Measurements from ENCODE around the gene DAP.
A peak's percentile ranks its signal among the peaks of the same experiment; 100 is the strongest.

The DAP gene

GRCh38 chr5:10750909-10751308 lies 10.1 kb downstream of the DAP start:
- peaks cover 89% of the 10 kb centered on the region for H3K36me3 ChIP-seq
- peak overlapping the region; percentile 38; the same call in 1 of the 2 replicates for H3K9ac ChIP-seq

DNA sequence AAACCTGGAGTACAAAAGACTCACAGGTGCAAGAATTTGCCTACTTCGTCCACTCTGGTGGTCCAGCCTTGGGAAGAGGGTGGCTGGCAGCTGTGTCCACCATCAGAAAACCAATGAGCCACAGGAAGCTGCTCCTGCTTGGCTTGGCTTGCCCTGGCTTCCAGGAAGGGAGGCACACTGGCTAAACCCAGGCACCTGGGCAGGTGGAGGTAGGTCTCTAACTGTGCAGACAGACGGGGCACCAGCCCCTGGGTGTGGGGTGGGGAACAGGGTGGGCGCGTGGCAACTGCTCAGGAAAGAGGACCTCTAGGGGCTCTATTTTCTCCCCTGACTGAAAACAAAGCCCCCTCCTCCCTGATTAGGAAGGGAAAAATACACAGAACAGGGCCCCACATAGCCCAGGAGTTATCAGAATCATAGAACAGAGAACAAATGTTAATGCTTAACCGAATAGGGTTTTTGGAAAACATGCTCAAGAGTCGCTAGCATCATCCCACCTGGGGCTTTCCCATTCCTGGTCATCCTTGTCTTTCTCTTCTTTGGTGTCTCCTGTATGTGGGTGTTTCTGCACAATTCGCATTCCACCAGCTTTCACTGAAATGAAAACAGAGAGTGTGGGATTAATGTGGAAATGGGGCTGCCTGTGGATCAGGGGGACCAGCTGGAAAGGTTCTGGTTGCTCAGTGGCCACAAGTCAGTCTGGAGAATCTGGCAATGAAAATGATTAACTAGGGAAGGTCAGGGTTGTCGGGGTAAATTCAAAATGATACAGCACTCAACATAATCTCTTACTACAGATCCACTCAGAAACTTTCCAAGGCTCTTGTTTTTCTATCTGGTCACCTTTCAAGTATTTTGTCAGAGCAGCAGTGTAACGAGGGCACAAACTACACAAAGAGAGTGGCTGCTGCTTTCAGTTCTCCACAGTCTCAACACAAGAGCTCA lies 13.1 kb downstream of the DAP start:
- no peak overlapping the region for H3K4me3 ChIP-seq
- H3K4me1 ChIP-seq, result peaks cover 12% of the 10 kb centered on the region
- H4K20me1 ChIP-seq, result peaks cover 66% of the 10 kb centered on the region
- no peak for TF ChIP-seq Cebpa-rat (IDR thresholded peaks at IDR 0.05)
- H3K9me3 ChIP-seq, result no peaks in the 10 kb centered on the region
- H3K36me3 ChIP-seq, result peaks cover 89% of the 10 kb centered on the region
- H3K4me2 ChIP-seq, result no peak overlapping the region
- H3K27me3 ChIP-seq, result no peaks in the 10 kb centered on the region
- H3K27ac ChIP-seq, result no peak overlapping the region
- no peak overlapping the region for H3K9ac ChIP-seq

More at GRCh38 chr5:10750909-10751308, 10.1 kb downstream of the DAP start:
- no peak for TF ChIP-seq Cebpa-rat (IDR thresholded peaks at IDR 0.05)
- H3K4me1 ChIP-seq, result peaks cover 14% of the 10 kb centered on the region
- 0 out of 2 replicates have a peak overlapping the region, but pooled peaks have one; percentile 24 for H3K4me2 ChIP-seq
- H3K27me3 ChIP-seq, result no peaks in the 10 kb centered on the region
- peaks cover 95% of the 10 kb centered on the region for H4K20me1 ChIP-seq
- no peak overlapping the region for H3K27ac ChIP-seq
- H3K9me3 ChIP-seq, result no peaks in the 10 kb centered on the region
- no peak overlapping the region for H3K4me3 ChIP-seq

DNA sequence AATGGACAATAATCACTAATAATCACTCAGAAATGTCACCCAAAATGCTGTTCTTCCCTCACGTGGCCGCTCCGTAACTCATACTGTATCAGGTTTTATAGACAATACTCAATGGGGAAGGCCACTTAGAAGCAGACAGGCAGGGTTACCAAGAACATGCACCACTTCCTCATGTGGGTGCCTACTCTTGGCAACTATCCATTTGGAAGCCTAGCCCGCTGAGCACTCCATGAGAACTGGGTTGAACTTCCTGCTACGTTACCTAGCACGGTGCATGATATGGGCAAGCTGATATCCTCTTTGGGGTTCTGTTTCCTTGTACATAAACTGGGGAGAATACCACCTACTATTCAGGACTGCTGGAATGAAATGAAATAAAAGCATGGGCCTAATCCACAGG lies 14.3 kb downstream of the DAP start:
- no peak for TF ChIP-seq Cebpa-rat (IDR thresholded peaks at IDR 0.05)

GRCh38 chr5:10745133-10745532 lies 15.9 kb downstream of the DAP start:
- H3K4me3 ChIP-seq, result no peak overlapping the region

More for the DNA sequence above, 14.3 kb downstream of the DAP start:
- Histone ChIP-seq H3K36me3 (peaks cover 95% of the 10 kb centered on the region), H3K9me3 (no peaks in the 10 kb centered on the region; the same call in 1 of the 2 replicates), H3K27ac (no peak overlapping the region), H3K4me2 (no peak overlapping the region), H3K4me3 (no peak overlapping the region), H3K27me3 (no peaks in the 10 kb centered on the region), H3K9ac (no peak overlapping the region), H4K20me1 (peaks cover 53% of the 10 kb centered on the region), H3K4me1 (peaks cover 12% of the 10 kb centered on the region)

DNA sequence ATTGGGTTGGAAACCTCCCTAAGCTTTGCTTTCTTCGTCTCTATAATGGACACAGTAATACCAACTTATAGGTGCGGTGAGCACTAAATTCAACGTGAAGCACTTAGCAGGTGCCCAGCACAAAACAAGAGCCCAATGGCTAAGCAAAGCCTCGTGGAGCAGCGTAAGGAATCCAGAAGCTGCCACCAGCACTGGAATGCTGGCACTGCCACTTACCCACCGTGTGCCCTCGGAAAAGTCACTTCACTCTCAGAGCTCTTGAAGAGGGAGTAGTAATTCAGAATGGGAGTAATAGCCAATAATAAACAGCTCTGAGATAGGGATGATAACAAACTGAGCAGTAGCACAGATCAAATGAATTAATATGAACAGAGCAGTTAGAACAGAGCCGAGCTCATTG lies 16.4 kb downstream of the DAP start:
- Histone ChIP-seq H3K9ac (no peak overlapping the region), H3K4me3 (no peak overlapping the region), H4K20me1 (peaks cover 33% of the 10 kb centered on the region), H3K27me3 (no peaks in the 10 kb centered on the region), H3K9me3 (peaks cover 14% of the 10 kb centered on the region; the same call in 1 of the 2 replicates), H3K27ac (no peak overlapping the region), H3K4me1 (no peaks in the 10 kb centered on the region), H3K4me2 (no peak overlapping the region), H3K36me3 (peaks cover 100% of the 10 kb centered on the region)
- no peak for TF ChIP-seq Cebpa-rat (IDR thresholded peaks at IDR 0.05)

More at GRCh38 chr5:10745133-10745532, 15.9 kb downstream of the DAP start:
- Histone ChIP-seq H3K9me3 (peaks cover 12% of the 10 kb centered on the region; the same call in 1 of the 2 replicates), H3K27ac (no peak overlapping the region), H3K9ac (no peak overlapping the region), H3K36me3 (peaks cover 100% of the 10 kb centered on the region), H3K4me2 (no peak overlapping the region), H4K20me1 (peaks cover 37% of the 10 kb centered on the region), H3K27me3 (no peaks in the 10 kb centered on the region), H3K4me1 (no peaks in the 10 kb centered on the region)
- no peak for TF ChIP-seq Cebpa-rat (IDR thresholded peaks at IDR 0.05)

GRCh38 chr5:10743951-10744350 lies 17.1 kb downstream of the DAP start:
- Histone ChIP-seq H3K4me2 (no peak overlapping the region), H3K36me3 (peaks cover 99% of the 10 kb centered on the region), H3K4me1 (no peaks in the 10 kb centered on the region), H3K9ac (no peak overlapping the region), H3K9me3 (peaks cover 14% of the 10 kb centered on the region; the same call in 1 of the 2 replicates), H3K27ac (no peak overlapping the region), H3K4me3 (no peak overlapping the region), H4K20me1 (peaks cover 26% of the 10 kb centered on the region), H3K27me3 (no peaks in the 10 kb centered on the region)
- no peak for TF ChIP-seq Cebpa-rat (IDR thresholded peaks at IDR 0.05)

DNA sequence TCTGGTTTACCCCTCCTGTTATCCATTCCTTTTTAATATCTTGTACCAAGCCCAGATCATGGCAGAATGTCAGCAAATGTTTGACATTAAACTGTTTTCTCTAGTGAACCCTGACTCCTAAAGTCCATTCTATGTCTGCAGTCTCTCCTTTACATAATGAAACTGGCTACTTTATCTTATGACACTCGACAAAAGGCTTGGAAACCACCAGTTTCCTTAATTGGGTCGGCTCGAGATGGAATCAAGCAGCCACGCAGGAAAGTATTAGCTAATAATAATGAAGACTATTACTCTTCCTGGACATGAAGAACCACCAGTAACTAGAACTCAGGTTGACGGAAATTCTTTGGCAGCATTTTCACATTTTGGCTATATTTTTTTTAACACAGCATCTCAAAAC lies 17.5 kb downstream of the DAP start:
- Histone ChIP-seq H3K27ac (no peak overlapping the region), H3K4me1 (no peaks in the 10 kb centered on the region), H3K4me3 (no peak overlapping the region), H3K36me3 (peaks cover 99% of the 10 kb centered on the region), H4K20me1 (peaks cover 22% of the 10 kb centered on the region), H3K9me3 (peaks cover 14% of the 10 kb centered on the region; the same call in 1 of the 2 replicates), H3K27me3 (no peaks in the 10 kb centered on the region), H3K4me2 (no peak overlapping the region), H3K9ac (no peak overlapping the region)
- TF ChIP-seq Cebpa-rat (IDR thresholded peaks at IDR 0.05), result no peak

- TF ChIP-seq Cebpa-rat (IDR thresholded peaks at IDR 0.05), result no peak
- Histone ChIP-seq H3K4me1 (peaks cover 3% of the 10 kb centered on the region), H3K9ac (no peak overlapping the region), H3K36me3 (peaks cover 99% of the 10 kb centered on the region), H3K27me3 (no peaks in the 10 kb centered on the region), H3K4me2 (no peak overlapping the region), H3K27ac (no peak overlapping the region), H3K9me3 (peaks cover 14% of the 10 kb centered on the region; the same call in 1 of the 2 replicates), H3K4me3 (no peak overlapping the region), H4K20me1 (peaks cover 23% of the 10 kb centered on the region)
These were observed 19.4 kb downstream of the DAP start for GRCh38 chr5:10741661-10742060.

- Histone ChIP-seq H3K9me3 (peaks cover 14% of the 10 kb centered on the region; the same call in 1 of the 2 replicates), H3K27me3 (no peaks in the 10 kb centered on the region), H3K27ac (no peak overlapping the region), H3K36me3 (peaks cover 99% of the 10 kb centered on the region), H3K4me3 (no peak overlapping the region), H3K4me2 (no peak overlapping the region), H4K20me1 (peaks cover 32% of the 10 kb centered on the region), H3K4me1 (peaks cover 12% of the 10 kb centered on the region), H3K9ac (no peak overlapping the region)
- no peak for TF ChIP-seq Cebpa-rat (IDR thresholded peaks at IDR 0.05)
These were observed 20.6 kb downstream of the DAP start for GRCh38 chr5:10740384-10740783.

GRCh38 chr5:10737880-10738279 lies 23.2 kb downstream of the DAP start:
- Histone ChIP-seq H3K4me2 (no peak overlapping the region), H3K4me3 (no peak overlapping the region), H3K27ac (no peak overlapping the region), H3K9me3 (peaks cover 14% of the 10 kb centered on the region; the same call in 1 of the 2 replicates), H3K27me3 (no peaks in the 10 kb centered on the region), H3K9ac (no peak overlapping the region), H3K4me1 (peaks cover 12% of the 10 kb centered on the region), H3K36me3 (peaks cover 97% of the 10 kb centered on the region), H4K20me1 (peaks cover 47% of the 10 kb centered on the region)
- TF ChIP-seq Cebpa-rat (IDR thresholded peaks at IDR 0.05), result no peak
